ENCODE results near the gene TBPL1. TPM values are rescaled to one million over a fixed set of nuclear protein-coding genes. Genes with fewer than 3 reads are reported as not detected.
A peak's percentile ranks its signal among the peaks of the same experiment; 100 is the strongest.

TBPL1 gene
- total RNA-seq: 10 to 100 TPM; 30.9 to 37.8 TPM

- peak within 1 kb of the TSS; percentile 96 for H3K27ac Mint-ChIP-seq
- no peak for TF ChIP-seq CTCF (IDR thresholded peaks at IDR 0.05)
- peaks cover 2% of the 10 kb centered on the region for H3K36me3 Mint-ChIP-seq (ENCODE audit: low read depth)
- no peaks in the 10 kb centered on the region for H3K9me3 Mint-ChIP-seq
- ChIA-PET CTCF (interaction anchor here (1.2 to 5.8 kb wide), 3 partner anchors 21 to 102 kb away, joined by 3 to 40 read pairs (median 5); no protein-coding TSS in a partner anchor), POLR2A (interaction anchor here (0.6 to 1.9 kb wide), 10 partner anchors 8 to 1137 kb away, joined by 3 to 9 read pairs (median 3); no protein-coding TSS in a partner anchor)
- H3K4me1 Mint-ChIP-seq (ENCODE audit: low read depth): peaks cover 40% of the 10 kb centered on the region
- ATAC-seq (peak; percentile 91), DNase-seq (peak; percentile 96)
- H3K4me3 Mint-ChIP-seq: peak within 1 kb of the TSS; percentile 92
- intact Hi-C loops (cut with micrococcal nuclease): no loop called here
- no peaks in the 10 kb centered on the region for H3K27me3 Mint-ChIP-seq
Observed at GRCh38 chr6:133952815-133953633, at the start of gene TBPL1. Gene TBPL1 (plus strand): TSS chr6:133953224. CDS start chr6:133980126, 26,902 bp downstream.

- H3K27me3 Mint-ChIP-seq: peaks cover 41% of the 10 kb centered on the region
- no peaks in the 10 kb centered on the region for H3K36me3 Mint-ChIP-seq (ENCODE audit: low read depth)
- H3K4me3 Mint-ChIP-seq: no peak overlapping the region
- H3K27ac Mint-ChIP-seq: no peak overlapping the region
- POLR2A ChIA-PET: no interaction called here
- H3K4me1 Mint-ChIP-seq (ENCODE audit: low read depth): no peaks in the 10 kb centered on the region
- H3K9me3 Mint-ChIP-seq: no peaks in the 10 kb centered on the region
- no peak for TF ChIP-seq CTCF (IDR thresholded peaks at IDR 0.05)
- intact Hi-C loops (cut with micrococcal nuclease): no loop called here
- ATAC-seq: no peak
- no peak for DNase-seq
- CTCF ChIA-PET: interaction anchor here (1.3 kb wide), 1 partner anchor 20 kb away, joined by 4 read pairs; no protein-coding TSS in a partner anchor
Observed at GRCh38 chr6:133903855-133904254, 49.2 kb upstream of the TBPL1 start.

GRCh38 chr6:133906050-133906449 is 47.0 kb upstream of the TBPL1 start:
- ChIA-PET POLR2A (no interaction called here), CTCF (interaction anchor here (0.8 to 2.5 kb wide), 5 partner anchors 10 to 158 kb away, joined by 3 to 22 read pairs (median 3); no protein-coding TSS in a partner anchor)
- Mint-ChIP-seq H3K9me3 (no peaks in the 10 kb centered on the region), H3K4me1 (ENCODE audit: low read depth) (no peaks in the 10 kb centered on the region), H3K4me3 (no peak overlapping the region), H3K27me3 (peaks cover 47% of the 10 kb centered on the region), H3K36me3 (ENCODE audit: low read depth) (no peaks in the 10 kb centered on the region), H3K27ac (no peak overlapping the region)
- ATAC-seq (no peak), DNase-seq (no peak)
- intact Hi-C loops (cut with micrococcal nuclease): no loop called here
- TF ChIP-seq CTCF (IDR thresholded peaks at IDR 0.05): no peak

- H3K9me3 Mint-ChIP-seq: no peaks in the 10 kb centered on the region
- ChIA-PET CTCF (interaction anchor here (0.6 to 4.3 kb wide), 62 partner anchors 8 to 1636 kb away, joined by 3 to 59 read pairs (median 4); partner anchors contain the start of gene SLC2A12), POLR2A (no interaction called here)
- H3K4me3 Mint-ChIP-seq: no peak overlapping the region
- no peak overlapping the region for H3K27ac Mint-ChIP-seq
- ATAC-seq: peak; percentile 76
- peak; percentile 92 for TF ChIP-seq CTCF (IDR thresholded peaks at IDR 0.05)
- intact Hi-C loops (cut with micrococcal nuclease): loop anchor here (2.0 to 5.0 kb wide), 2 partner anchors 80 to 349 kb away; no protein-coding TSS in a partner anchor
- DNase-seq: peak; percentile 93
- H3K27me3 Mint-ChIP-seq: peaks cover 22% of the 10 kb centered on the region
- H3K36me3 Mint-ChIP-seq (ENCODE audit: low read depth): no peaks in the 10 kb centered on the region
- peaks cover 4% of the 10 kb centered on the region for H3K4me1 Mint-ChIP-seq (ENCODE audit: low read depth)
Observed at GRCh38 chr6:133916650-133917151, 36.3 kb upstream of the TBPL1 start.
